Vagina (tissue), 2 donors: Measurements from ENCODE around the gene SDC3. TPM values are rescaled to one million over a fixed set of nuclear protein-coding genes. Genes with fewer than 3 reads are reported as not detected.

Experiments used
- DNase-seq, 2 donors: peaks; one replicate each; pipeline ENCODE4 v3.0.0-alpha.2; 2017; ENCODE audit errors: extremely low spot score in 2 of 2
- H3K27ac ChIP-seq: fragments of 200-600 bp; sonication (generic); one replicate; pipeline ENCODE4 v1.5.1; 2019
- H3K27me3 ChIP-seq: fragments of 200-600 bp; sonication (generic); one replicate; pipeline ENCODE4 v1.5.1; 2019
- H3K36me3 ChIP-seq, 2 donors: fragments of 200-600 bp; sonication (generic); one replicate each; pipeline ENCODE4 v1.5.1; 2017 to 2019
- H3K4me1 ChIP-seq: fragments of 200-600 bp; sonication (generic); one replicate; pipeline ENCODE4 v1.5.1; 2019
- H3K4me3 ChIP-seq, 2 donors: fragments of 200-600 bp; sonication (generic); 1 replicate in 1 of 2; 2 replicates in 1 of 2; pipeline ENCODE4 v1.5.1; 2016 to 2019
- H3K9me3 ChIP-seq: fragments of 200-600 bp; sonication (generic); one replicate; pipeline ENCODE4 v1.5.1; 2019
- CTCF ChIP-seq, 3 experiments: fragments of 450-650 bp in 2 of 3; fragments of 200-600 bp in 1 of 3; sonication (generic) in 1 of 3; IDR thresholded peaks; one replicate each; pipeline ENCODE4 v1.5.1; 2017 to 2019; ENCODE audit warnings: antibody characterized with exemption in 3 of 3, mild to moderate bottlenecking in 2 of 3, moderate library complexity in 2 of 3
- POLR2A ChIP-seq, 2 donors: fragments of 450-650 bp; IDR thresholded peaks; one replicate each; pipeline ENCODE4 v1.6.1; 2017; ENCODE audit warnings: antibody characterized with exemption in 2 of 2, mild to moderate bottlenecking in 2 of 2, moderate library complexity in 2 of 2
- POLR2AphosphoS5 ChIP-seq, 2 donors: sonication (generic); formaldehyde crosslinking; IDR thresholded peaks; one replicate each; pipeline ENCODE4 v1.9.0; 2017; ENCODE audit warnings: antibody characterized with exemption in 2 of 2, mild to moderate bottlenecking in 2 of 2, low read depth in 1 of 2; ENCODE audit not compliant: insufficient read depth in 1 of 2
- intact Hi-C: fragments of 100-400 bp; cut with DNase I; formaldehyde crosslinking; loops from one replicate; pipeline ENCODE4 v1.15.1; 2023
- total RNA-seq: library from RNA; depleted of rRNA; stranded (reverse); fragments of >200 nt; gene quantifications from one replicate; pipeline ENCODE4 v1.2.3, GENCODE V29; 2016

The SDC3 gene
- total RNA-seq, 1 donor from 2014 or later, result 20.1 TPM

DNA sequence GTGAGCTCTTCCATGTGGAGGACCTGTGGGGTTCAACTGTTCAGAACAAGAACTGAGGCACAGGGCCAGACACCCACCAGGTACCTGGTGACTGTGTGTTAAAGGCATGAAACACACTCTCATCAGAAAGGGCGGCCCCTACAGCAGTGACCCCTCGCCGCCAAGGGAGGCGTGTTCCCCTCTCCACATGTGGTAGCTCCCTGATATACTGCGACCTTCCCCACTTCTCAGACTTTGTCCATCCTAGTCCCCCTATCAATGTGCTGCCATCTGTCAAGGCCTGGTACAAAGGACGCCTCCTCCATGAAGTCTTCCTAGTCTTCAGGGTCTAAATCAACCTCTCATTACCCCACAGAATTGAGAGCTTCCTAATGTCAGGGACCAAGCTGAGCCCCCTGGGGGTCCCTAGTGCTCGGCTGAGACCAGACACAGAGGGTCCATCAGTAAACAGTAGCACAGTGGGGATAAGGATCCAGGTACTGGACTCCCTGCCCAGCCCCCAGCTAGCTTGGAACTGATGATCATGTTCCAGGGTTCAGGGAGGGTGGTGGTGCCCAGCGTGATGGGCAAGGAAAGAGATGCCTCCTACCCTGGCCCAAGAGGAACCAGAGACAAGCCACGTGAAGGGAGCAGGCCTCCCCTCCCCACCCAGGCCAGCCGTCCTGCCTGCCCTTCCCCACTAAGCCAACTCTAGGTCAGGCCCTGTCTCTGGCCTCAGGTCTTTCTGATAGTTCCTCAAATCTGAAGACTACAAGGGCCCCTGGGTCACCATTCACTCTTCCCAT lies 10.3 kb downstream of the SDC3 start:
- peaks cover 28% of the 10 kb centered on the region for H3K4me1 ChIP-seq
- no peak for DNase-seq
- intact Hi-C loops, result no loop called here

GRCh38 chr1:30896905-30897304 lies 11.7 kb downstream of the SDC3 start:
- peaks cover 14% of the 10 kb centered on the region for H3K4me1 ChIP-seq
- intact Hi-C loops, result no loop called here
- H3K4me3 ChIP-seq, result no peak overlapping the region
- no peak for DNase-seq
- TF ChIP-seq POLR2AphosphoS5 (IDR thresholded peaks at IDR 0.05; ENCODE audit: insufficient read depth in 1 of 2, low read depth in 1 of 2), result no peak
- H3K9me3 ChIP-seq, result no peaks in the 10 kb centered on the region
- H3K36me3 ChIP-seq, result no peaks in the 10 kb centered on the region
- no peak overlapping the region for H3K27ac ChIP-seq
- H3K27me3 ChIP-seq, result no peaks in the 10 kb centered on the region

More for the DNA sequence above, 10.3 kb downstream of the SDC3 start:
- TF ChIP-seq POLR2A (IDR thresholded peaks at IDR 0.05) (no peak), CTCF (IDR thresholded peaks at IDR 0.05) (no peak), POLR2AphosphoS5 (IDR thresholded peaks at IDR 0.05; ENCODE audit: insufficient read depth in 1 of 2, low read depth in 1 of 2) (no peak)
- Histone ChIP-seq H3K9me3 (no peaks in the 10 kb centered on the region), H3K27me3 (no peaks in the 10 kb centered on the region), H3K36me3 (no peaks in the 10 kb centered on the region), H3K27ac (no peak overlapping the region), H3K4me3 (no peak overlapping the region)

DNA sequence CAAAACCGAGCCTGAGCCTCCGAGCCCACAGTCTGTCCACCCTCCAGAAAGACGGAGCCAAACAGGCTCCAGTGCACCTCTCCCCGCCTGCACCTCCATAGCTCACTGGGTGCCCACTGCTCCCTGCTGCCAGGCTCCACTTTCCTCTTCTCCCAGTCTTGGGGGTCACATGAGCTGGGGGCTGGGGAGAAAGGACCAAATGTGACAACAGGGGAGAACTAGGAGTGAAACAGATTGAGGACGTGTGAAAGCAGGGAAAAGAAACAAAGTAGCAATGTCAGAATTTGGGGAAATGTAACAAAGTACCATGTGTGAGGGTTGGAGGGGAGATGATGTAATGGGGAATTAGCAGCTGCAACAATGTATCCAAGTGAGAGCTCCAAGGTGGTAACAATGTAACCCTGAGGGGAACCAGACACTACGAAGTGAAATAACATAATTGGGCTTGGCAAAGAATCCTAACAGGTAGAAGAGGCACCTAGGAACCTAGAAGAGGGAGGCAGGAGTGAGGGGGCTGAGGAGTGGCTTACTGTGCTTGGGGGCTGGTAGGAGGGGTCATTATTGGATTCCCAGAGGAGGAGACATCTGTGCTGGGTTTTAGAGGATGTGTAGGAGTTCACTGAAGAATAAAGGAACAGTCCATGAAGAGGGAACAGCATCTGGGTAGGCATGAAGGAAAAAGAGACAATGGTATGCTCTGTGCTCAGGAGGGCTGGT lies 12.5 kb downstream of the SDC3 start:
- Histone ChIP-seq H3K27ac (no peak overlapping the region), H3K4me1 (peaks cover 7% of the 10 kb centered on the region), H3K4me3 (no peak overlapping the region), H3K36me3 (no peaks in the 10 kb centered on the region), H3K27me3 (no peaks in the 10 kb centered on the region), H3K9me3 (no peaks in the 10 kb centered on the region)
- TF ChIP-seq POLR2AphosphoS5 (IDR thresholded peaks at IDR 0.05; ENCODE audit: insufficient read depth in 1 of 2, low read depth in 1 of 2), result no peak
- no peak for TF ChIP-seq CTCF (IDR thresholded peaks at IDR 0.05)
- TF ChIP-seq POLR2A (IDR thresholded peaks at IDR 0.05), result no peak
- intact Hi-C loops, result no loop called here
- no peak for DNase-seq

- no peak for DNase-seq
- no peak overlapping the region for H3K27ac ChIP-seq
- no peaks in the 10 kb centered on the region for H3K9me3 ChIP-seq
- no peaks in the 10 kb centered on the region for H3K36me3 ChIP-seq
- no peaks in the 10 kb centered on the region for H3K27me3 ChIP-seq
- intact Hi-C loops, result no loop called here
- no peak for TF ChIP-seq POLR2A (IDR thresholded peaks at IDR 0.05)
- no peak for TF ChIP-seq POLR2AphosphoS5 (IDR thresholded peaks at IDR 0.05; ENCODE audit: insufficient read depth in 1 of 2, low read depth in 1 of 2)
- TF ChIP-seq CTCF (IDR thresholded peaks at IDR 0.05), result no peak
- H3K4me3 ChIP-seq, result no peak overlapping the region
- H3K4me1 ChIP-seq, result peaks cover 7% of the 10 kb centered on the region
Measured at GRCh38 chr1:30895382-30895943, 13.1 kb downstream of the SDC3 start.

- no peak overlapping the region for H3K4me3 ChIP-seq
- H3K27ac ChIP-seq, result no peak overlapping the region
- no peak for DNase-seq
- no peaks in the 10 kb centered on the region for H3K9me3 ChIP-seq
- H3K4me1 ChIP-seq, result peaks cover 7% of the 10 kb centered on the region
- no peaks in the 10 kb centered on the region for H3K36me3 ChIP-seq
- H3K27me3 ChIP-seq, result no peaks in the 10 kb centered on the region
- TF ChIP-seq POLR2AphosphoS5 (IDR thresholded peaks at IDR 0.05; ENCODE audit: insufficient read depth in 1 of 2, low read depth in 1 of 2) (no peak), CTCF (IDR thresholded peaks at IDR 0.05) (no peak), POLR2A (IDR thresholded peaks at IDR 0.05) (no peak)
- intact Hi-C loops, result no loop called here
Measured at GRCh38 chr1:30894508-30894973, 14.0 kb downstream of the SDC3 start.
